ENCODE data around the gene BZW1. TPM values are rescaled to one million over a fixed set of nuclear protein-coding genes. Genes with fewer than 3 reads are reported as not detected.

BZW1 gene
- total RNA-seq, 1 experiment from 2014 or later = 300 TPM

DNA sequence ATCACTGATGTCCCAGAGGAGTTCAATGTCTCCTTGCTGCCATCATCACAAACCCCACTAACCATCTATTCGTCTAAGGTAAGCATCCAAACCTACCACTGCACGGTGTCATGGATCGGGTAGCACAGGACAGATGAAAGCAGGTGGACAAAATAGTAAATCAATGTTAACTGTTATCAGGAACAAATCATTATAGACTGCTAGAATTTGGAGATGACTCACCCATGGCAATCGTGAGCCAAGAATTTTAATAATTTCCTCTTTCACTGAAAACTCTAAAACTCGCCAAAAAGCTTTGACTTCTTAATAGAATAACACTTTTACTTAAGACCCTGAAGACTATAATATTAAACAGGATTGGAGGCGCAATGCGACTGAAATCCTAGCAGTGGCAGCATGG, 33.7 kb upstream of the BZW1 start:
- H4K20me1 ChIP-seq (ENCODE audit: insufficient read depth) = no peaks in the 10 kb centered on the region
- intact Hi-C loops (cut with micrococcal nuclease; ENCODE audit: unreplicated experiment) = no loop called here

DNA sequence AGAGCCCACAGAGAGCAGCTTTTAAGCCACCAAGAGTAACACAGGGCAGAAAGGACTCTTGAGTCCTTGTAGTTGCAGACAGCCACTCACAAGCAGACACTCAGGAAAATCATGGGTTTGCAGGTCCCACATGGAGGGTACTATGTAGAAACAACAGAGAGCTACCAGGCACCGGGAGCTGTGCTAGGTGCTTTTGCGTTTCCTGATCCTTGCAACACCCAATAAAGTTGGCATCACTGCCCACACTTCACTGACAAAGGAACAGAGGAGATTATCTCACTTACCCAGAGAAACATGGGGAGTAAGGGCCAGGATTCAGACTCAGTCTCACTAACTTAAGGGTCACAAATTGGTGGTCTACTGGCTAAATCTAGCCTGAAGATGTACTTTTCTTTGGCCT, 32.5 kb upstream of the BZW1 start:
- Histone ChIP-seq H3K9me3 (ENCODE audit: insufficient read depth, low read depth) (no peaks in the 10 kb centered on the region), H3K4me3 (no peak overlapping the region), H3K27me3 (ENCODE audit: insufficient read depth, low read depth) (no peaks in the 10 kb centered on the region), H3K9me2 (ENCODE audit: insufficient read depth) (no peaks in the 10 kb centered on the region), H3K36me3 (ENCODE audit: low read depth) (no peaks in the 10 kb centered on the region), H3K4me1 (replicated peaks; ENCODE audit: insufficient read depth) (peaks cover 77% of the 10 kb centered on the region), H3K27ac (no peak overlapping the region), H4K20me1 (ENCODE audit: insufficient read depth) (no peaks in the 10 kb centered on the region), H3K4me2 (no peak overlapping the region), H3K79me2 (ENCODE audit: low read depth) (no peaks in the 10 kb centered on the region), H3F3A (ENCODE audit: insufficient read depth, low read depth) (peaks cover 26% of the 10 kb centered on the region), H2AFZ (no peak overlapping the region)
- no TSS peak for BruUV-seq (replicated peaks)
- POLR2A ChIA-PET (ENCODE audit: unreplicated experiment) = interaction anchor here (0.7 kb wide), 1 partner anchor 32 kb away, joined by 16 read pairs; no protein-coding TSS in a partner anchor
- CTCF ChIA-PET = no interaction called here
- no peak for DNase-seq
- no peak for TF ChIP-seq EZH2 (IDR thresholded peaks at IDR 0.05; ENCODE audit: low read depth)
- TF ChIP-seq, protein P1, sequence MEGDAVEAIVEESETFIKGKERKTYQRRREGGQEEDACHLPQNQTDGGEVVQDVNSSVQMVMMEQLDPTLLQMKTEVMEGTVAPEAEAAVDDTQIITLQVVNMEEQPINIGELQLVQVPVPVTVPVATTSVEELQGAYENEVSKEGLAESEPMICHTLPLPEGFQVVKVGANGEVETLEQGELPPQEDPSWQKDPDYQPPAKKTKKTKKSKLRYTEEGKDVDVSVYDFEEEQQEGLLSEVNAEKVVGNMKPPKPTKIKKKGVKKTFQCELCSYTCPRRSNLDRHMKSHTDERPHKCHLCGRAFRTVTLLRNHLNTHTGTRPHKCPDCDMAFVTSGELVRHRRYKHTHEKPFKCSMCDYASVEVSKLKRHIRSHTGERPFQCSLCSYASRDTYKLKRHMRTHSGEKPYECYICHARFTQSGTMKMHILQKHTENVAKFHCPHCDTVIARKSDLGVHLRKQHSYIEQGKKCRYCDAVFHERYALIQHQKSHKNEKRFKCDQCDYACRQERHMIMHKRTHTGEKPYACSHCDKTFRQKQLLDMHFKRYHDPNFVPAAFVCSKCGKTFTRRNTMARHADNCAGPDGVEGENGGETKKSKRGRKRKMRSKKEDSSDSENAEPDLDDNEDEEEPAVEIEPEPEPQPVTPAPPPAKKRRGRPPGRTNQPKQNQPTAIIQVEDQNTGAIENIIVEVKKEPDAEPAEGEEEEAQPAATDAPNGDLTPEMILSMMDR (conservative IDR thresholded peaks at IDR 0.05) = no peak
- intact Hi-C loops (cut with micrococcal nuclease; ENCODE audit: unreplicated experiment) = no loop called here

More for the DNA sequence above, 33.7 kb upstream of the BZW1 start:
- H3K27me3 ChIP-seq (ENCODE audit: insufficient read depth, low read depth) = no peaks in the 10 kb centered on the region
- peaks cover 65% of the 10 kb centered on the region for H3K4me1 ChIP-seq (replicated peaks; ENCODE audit: insufficient read depth)
- peak overlapping the region; percentile 23; the same call in 1 of the 2 replicates for H3K4me2 ChIP-seq
- no peak for DNase-seq
- no peaks in the 10 kb centered on the region for H3K79me2 ChIP-seq (ENCODE audit: low read depth)
- H2AFZ ChIP-seq = no peak overlapping the region
- no peak overlapping the region for H3K27ac ChIP-seq
- H3K9me2 ChIP-seq (ENCODE audit: insufficient read depth) = no peaks in the 10 kb centered on the region
- H3K4me3 ChIP-seq = no peak overlapping the region
- TF ChIP-seq, protein P1 (conservative IDR thresholded peaks at IDR 0.05) = no peak
- no peak for TF ChIP-seq EZH2 (IDR thresholded peaks at IDR 0.05; ENCODE audit: low read depth)
- no peaks in the 10 kb centered on the region for H3K36me3 ChIP-seq (ENCODE audit: low read depth)
- BruUV-seq (replicated peaks) = no TSS peak
- no peaks in the 10 kb centered on the region; the same call in 1 of the 2 replicates for H3K9me3 ChIP-seq (ENCODE audit: insufficient read depth, low read depth)
- H3F3A ChIP-seq (ENCODE audit: insufficient read depth, low read depth) = peaks cover 26% of the 10 kb centered on the region
- CTCF ChIA-PET = no interaction called here
- POLR2A ChIA-PET (ENCODE audit: unreplicated experiment) = no interaction called here

DNA sequence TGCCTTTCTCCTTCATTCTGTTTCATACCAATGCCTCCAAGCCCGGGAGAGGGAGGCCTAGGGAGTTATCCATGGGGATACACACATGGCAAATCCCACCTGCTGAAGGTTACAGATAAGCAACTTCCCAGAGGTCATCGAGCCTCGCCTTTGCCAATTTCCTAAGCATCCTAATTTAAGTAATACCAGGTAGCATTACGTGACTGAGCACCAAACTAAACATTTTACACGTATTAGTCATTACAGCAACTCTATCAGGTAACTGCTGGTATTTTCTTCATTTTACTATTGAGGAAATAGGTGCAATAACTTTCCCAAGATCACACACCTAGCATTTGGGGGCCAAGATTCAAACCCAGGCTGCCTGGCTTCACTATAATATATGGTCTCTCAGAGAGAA, 30.1 kb upstream of the BZW1 start:
- Histone ChIP-seq H3K36me3 (ENCODE audit: low read depth) (no peaks in the 10 kb centered on the region), H3K79me2 (ENCODE audit: low read depth) (no peaks in the 10 kb centered on the region), H2AFZ (no peak overlapping the region), H3K4me1 (replicated peaks; ENCODE audit: insufficient read depth) (peaks cover 89% of the 10 kb centered on the region), H3K27ac (peak overlapping the region; percentile 93), H4K20me1 (ENCODE audit: insufficient read depth) (no peaks in the 10 kb centered on the region), H3F3A (ENCODE audit: insufficient read depth, low read depth) (peaks cover 49% of the 10 kb centered on the region), H3K9me2 (ENCODE audit: insufficient read depth) (no peaks in the 10 kb centered on the region), H3K27me3 (ENCODE audit: insufficient read depth, low read depth) (no peaks in the 10 kb centered on the region), H3K4me3 (no peak overlapping the region), H3K9me3 (ENCODE audit: insufficient read depth, low read depth) (no peaks in the 10 kb centered on the region), H3K4me2 (peak overlapping the region; percentile 60)
- intact Hi-C loops (cut with micrococcal nuclease; ENCODE audit: unreplicated experiment) = no loop called here
- ChIA-PET POLR2A (ENCODE audit: unreplicated experiment) (interaction anchor here (0.6 kb wide), 1 partner anchor 83 kb away, joined by 3 read pairs; the partner anchor contains the start of gene CLK1), CTCF (no interaction called here)
- BruUV-seq (replicated peaks) = TSS peak; percentile 56
- DNase-seq = peak in 1 of 2 experiments; percentile 85
- TF ChIP-seq, protein P1 (conservative IDR thresholded peaks at IDR 0.05) = no peak
- no peak for TF ChIP-seq EZH2 (IDR thresholded peaks at IDR 0.05; ENCODE audit: low read depth)
